LNCaP clone FGC (cell line): Measurements from ENCODE around the gene CLEC4M.

Experiments
- DNase-seq: peaks from one replicate; pipeline ENCODE4 v3.0.0-alpha.2; 2011; ENCODE audit warnings: low read depth
- H3K4me3 ChIP-seq: 2 replicates; pipeline ENCODE4 v1.5.1; 2011; ENCODE audit warnings: mild to moderate bottlenecking, low read depth, low read length, control low read depth
- TF ChIP-seq, protein P1 (sequence below): IDR thresholded peaks from 2 replicates; pipeline ENCODE4 v1.5.1; 2012; ENCODE audit warnings: mild to moderate bottlenecking; ENCODE audit not compliant: control insufficient read depth, insufficient read depth; ENCODE audit errors: extremely low read depth

CLEC4M gene

DNA sequence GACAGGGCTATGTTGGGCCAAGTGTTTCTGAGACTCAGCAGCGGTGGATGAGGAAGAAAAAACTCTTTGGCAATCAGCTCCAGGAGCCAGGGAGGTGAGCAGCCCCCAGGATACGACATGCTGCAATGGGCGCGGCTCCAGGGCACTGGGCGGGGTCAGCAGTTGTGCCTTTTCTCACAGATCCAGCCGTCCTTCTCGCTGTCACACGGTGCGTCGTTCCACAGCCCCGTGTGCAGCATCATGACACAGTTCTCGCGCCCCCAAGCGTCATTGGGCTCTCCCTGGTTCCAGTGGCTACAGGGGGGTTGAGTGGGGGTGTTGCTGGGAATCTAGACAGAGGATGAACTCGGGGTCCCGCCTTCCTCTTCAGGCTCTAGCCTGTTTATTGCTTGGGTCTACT, 33.8 kb upstream of the CLEC4M start:
- H3K4me3 ChIP-seq = no peak overlapping the region
- TF ChIP-seq, protein P1, sequence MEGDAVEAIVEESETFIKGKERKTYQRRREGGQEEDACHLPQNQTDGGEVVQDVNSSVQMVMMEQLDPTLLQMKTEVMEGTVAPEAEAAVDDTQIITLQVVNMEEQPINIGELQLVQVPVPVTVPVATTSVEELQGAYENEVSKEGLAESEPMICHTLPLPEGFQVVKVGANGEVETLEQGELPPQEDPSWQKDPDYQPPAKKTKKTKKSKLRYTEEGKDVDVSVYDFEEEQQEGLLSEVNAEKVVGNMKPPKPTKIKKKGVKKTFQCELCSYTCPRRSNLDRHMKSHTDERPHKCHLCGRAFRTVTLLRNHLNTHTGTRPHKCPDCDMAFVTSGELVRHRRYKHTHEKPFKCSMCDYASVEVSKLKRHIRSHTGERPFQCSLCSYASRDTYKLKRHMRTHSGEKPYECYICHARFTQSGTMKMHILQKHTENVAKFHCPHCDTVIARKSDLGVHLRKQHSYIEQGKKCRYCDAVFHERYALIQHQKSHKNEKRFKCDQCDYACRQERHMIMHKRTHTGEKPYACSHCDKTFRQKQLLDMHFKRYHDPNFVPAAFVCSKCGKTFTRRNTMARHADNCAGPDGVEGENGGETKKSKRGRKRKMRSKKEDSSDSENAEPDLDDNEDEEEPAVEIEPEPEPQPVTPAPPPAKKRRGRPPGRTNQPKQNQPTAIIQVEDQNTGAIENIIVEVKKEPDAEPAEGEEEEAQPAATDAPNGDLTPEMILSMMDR = no peak
- DNase-seq = no peak

DNA sequence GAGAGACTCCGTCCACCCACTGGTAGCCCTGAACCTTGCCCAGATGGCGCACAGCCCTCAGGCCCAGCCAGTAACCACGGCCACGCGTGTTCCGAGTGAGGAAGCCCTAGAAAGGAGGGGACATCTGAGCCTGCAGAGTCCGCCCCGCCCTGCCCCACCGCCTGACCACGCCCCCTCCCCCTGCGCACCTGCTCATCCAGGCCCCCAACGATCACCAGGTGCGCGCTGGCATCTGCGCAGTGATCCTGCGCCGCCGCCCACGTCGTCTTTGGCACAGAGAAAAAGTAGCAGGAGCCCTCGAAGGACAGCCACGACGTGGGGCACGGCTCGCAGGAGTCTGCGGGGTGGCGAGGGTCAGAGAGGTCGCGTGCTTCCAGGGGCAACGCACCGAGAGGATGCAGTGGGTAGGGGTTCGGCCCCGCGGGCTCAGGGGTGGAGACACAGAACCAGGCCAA, 33.2 kb upstream of the CLEC4M start:
- H3K4me3 ChIP-seq = no peak overlapping the region
- TF ChIP-seq, protein P1 = no peak
- DNase-seq = no peak

DNA sequence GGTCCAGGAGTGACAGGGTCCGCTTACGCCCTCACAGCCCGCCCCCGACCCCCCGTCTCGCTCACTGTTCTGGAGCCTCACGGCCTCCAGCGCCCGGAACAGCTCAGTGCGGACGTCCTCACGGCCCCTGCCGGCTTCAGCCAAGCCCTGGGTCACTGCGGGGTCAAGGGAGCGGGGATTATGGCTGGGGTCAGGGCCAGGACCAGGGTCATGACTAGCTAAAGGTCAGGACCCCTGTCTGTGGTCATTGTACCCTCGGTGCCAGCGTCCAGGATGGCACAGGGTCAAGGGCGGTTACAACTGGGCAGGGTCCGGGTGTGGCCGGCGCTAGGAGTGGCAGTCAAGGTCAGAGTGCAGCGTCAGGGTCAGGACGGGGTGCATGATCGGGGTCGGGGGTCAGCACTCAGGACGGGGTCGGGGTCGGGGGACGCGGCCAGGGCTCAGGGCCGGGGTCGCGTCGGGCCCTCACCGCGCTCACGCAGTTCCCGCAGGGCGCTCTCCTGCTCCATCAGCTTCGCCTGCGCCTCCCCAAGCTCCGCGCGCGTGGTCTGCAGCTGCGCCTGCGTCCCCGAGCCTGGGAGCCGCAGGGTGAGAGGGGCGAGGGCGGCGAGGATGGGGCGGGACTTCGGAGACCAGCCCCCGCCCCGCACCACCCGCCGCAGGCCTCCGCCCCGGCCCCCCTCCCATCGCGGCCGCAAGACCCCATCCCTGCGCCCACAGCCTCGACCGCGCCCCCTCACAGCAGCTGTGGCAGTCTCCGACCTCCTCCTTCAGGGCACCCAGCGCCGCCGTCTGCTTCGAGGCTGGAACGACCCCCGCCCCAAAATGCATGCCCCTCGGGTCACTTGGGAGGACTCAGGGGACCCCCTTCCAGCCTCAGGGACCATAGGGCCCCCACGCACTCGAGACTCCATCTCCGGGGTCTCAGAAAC, 32.5 kb upstream of the CLEC4M start:
- no peak overlapping the region for H3K4me3 ChIP-seq
- no peak for DNase-seq
- TF ChIP-seq, protein P1 = no peak

DNA sequence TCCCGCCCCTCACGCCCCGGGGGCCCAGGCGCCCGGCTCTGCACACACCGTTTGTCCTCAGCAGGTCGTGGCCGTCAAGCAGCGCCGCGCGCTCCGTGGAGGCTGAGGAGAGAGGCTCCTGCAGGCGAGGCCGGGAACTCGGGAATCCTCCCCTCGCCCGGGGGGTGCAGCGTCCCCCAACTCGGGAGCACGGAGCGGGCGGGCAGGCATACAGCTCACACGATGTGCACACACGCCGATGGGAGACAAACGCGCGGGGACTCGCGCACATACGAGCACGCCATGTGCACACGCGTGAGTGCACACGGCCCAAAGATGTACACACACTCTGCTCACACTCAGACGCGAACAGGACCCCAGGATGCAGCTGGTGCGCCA, 31.8 kb upstream of the CLEC4M start:
- TF ChIP-seq, protein P1 = no peak
- H3K4me3 ChIP-seq = no peak overlapping the region
- DNase-seq = no peak

DNA sequence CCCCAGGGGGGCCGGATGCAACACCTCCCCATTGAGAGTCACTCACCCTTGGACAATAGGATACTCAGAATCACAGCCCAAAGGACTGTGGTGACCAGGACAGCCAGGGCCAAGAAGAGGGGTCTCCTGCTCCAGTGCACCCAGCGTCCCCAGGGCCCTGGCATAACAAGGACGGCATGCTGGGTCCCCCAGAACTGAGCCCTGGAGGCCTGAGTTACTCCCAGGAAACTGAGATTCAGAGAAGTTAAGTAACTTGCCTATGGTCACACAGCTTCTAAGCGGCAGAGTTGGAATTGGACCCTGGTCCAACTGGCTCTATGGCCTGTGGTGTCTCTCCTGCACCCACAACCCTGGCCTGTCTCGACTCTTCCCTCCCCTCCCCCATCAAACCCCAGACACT, 31.4 kb upstream of the CLEC4M start:
- DNase-seq = no peak
- TF ChIP-seq, protein P1 = no peak
- no peak overlapping the region for H3K4me3 ChIP-seq

DNA sequence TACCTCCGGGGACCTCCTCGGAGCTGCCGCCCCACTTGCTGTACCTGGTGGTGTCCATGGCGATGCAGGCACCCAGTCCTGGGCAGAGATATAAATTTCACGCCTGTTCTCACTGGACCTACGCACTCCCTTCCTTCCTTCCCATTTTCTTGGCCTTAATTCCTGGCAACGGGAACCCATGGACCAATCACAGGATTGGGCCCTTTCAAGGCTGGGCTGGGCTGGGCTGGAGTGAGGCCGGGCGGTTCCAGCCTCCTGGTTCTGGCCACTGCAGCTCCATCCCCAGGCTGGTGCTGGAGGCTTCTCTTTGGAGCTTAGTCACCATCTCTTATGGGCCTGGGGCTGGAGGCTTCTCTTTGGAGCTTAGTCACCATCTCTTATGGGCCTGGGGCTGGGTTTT, 31.0 kb upstream of the CLEC4M start, which contains the start of gene CLEC4G:
Gene CLEC4G, minus strand, starts transcription at position 66 of the 400 bp plus-strand sequence. Its CDS starts 8 bp downstream, at position 58.
- no peak within 1 kb of the TSS for H3K4me3 ChIP-seq
- TF ChIP-seq, protein P1 = no peak

DNA sequence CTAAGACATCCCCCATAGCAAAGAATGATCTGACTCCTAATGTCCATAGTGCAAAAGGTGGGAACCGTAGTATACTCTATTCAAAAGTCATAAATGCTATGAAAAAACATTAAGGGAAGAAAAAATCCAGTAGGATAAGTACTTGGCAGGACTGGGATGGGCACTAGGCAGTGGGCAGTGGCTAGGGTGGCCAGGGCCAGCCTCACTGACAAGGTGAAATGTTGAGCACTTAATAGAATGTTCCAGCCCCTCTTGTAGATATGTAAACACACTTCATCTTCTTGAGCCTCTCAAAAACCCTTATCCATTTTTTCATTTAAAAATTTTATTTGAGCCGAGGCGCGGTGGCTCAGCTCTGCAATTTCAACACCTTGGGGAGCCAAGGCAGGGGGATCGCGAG, 29.7 kb upstream of the CLEC4M start:
- TF ChIP-seq, protein P1 = no peak
- DNase-seq = no peak
- no peak overlapping the region for H3K4me3 ChIP-seq

More for the DNA sequence above, 31.0 kb upstream of the CLEC4M start, which contains the start of gene CLEC4G:
- no peak for DNase-seq
